ENCODE results near the gene RABAC1. TPM values are rescaled to one million over a fixed set of nuclear protein-coding genes. Genes with fewer than 3 reads are reported as not detected.

The RABAC1 gene
- total and polyA plus RNA-seq, 2 of the 13 experiments (the other 11 are each of a cell fraction or from before 2014, with no cell fraction given) = 37.4 to 74.0 TPM

DNA sequence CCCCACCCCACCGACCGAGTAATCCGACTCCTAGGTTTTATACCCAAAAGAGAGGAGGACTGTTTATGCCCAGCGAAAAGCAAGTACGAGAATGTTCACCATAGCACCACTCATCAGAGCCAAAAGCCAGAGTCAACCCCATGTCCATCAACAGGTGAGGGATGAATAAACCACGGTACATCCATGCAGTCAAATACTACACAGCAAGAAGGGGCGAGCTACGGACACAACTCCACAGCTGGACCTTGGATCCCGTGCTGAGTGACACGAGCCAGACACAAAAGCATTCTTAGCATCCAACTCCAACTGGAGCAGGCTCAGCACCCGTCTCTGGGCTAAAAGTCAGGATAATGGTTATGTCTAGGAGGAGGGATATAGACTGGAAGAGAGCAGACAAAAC is 12.2 kb upstream of the RABAC1 start:
- WGBS (ENCODE audit: low lambda C conversion rate) = 16% methylated on average over 11 of the region's 11 CpGs
- no peaks in the 10 kb centered on the region for H3K79me2 ChIP-seq (ENCODE audit: insufficient read depth, low read length)
- no TSS peak for BruUV-seq (replicated peaks)
- no peak for DNase-seq (ENCODE audit: low spot score)
- intact Hi-C loops (cut with micrococcal nuclease; ENCODE audit: unreplicated experiment) (no loop called here), in situ Hi-C loops (cut with HindIII; ENCODE audit: extremely low pct_ligation_motif_present, low pct_unique_long_range_greater_than_20kb) (no loop called here)
- H3K4me3 ChIP-seq (replicated peaks in 1 of 3; ENCODE audit: insufficient read depth in 1 of 3, low read depth in 2 of 3, low read length in 3 of 3) = no peak overlapping the region
- no peak overlapping the region for H3K27ac ChIP-seq (ENCODE audit: extremely low read length, insufficient read depth, low read length)
- H3K9me3 ChIP-seq (ENCODE audit: low read length) = no peaks in the 10 kb centered on the region
- H3K4me2 ChIP-seq (ENCODE audit: low read depth, low read length) = no peak overlapping the region
- no peak for FAIRE-seq
- ATAC-seq = no peak
- no peaks in the 10 kb centered on the region for H3K4me1 ChIP-seq (ENCODE audit: insufficient read depth, low read length)
- no peaks in the 10 kb centered on the region for H4K20me1 ChIP-seq (ENCODE audit: insufficient read depth, low read length)
- TF ChIP-seq ZNF619 (CRISPR knock-in tag; IDR thresholded peaks at IDR 0.05) (no peak), NFE2L1 (CRISPR knock-in tag; IDR thresholded peaks at IDR 0.05; ENCODE audit: borderline replicate concordance) (no peak), CEBPB (IDR thresholded peaks at IDR 0.05; ENCODE audit: borderline replicate concordance, low read depth, low read length) (no peak), NFATC3 (CRISPR knock-in tag; IDR thresholded peaks at IDR 0.05) (no peak)
- ChIA-PET CTCF (ENCODE audit: low intra/inter-chr PET ratio, low total read pairs) (no interaction called here), POLR2A (no interaction called here)
- H3K9ac ChIP-seq (ENCODE audit: insufficient read depth, low read depth, low read length) = no peak overlapping the region
- peaks cover 12 to 50% of the 10 kb centered on the region in 2 experiments; a peak in 4 of 5 replicates for H3K27me3 ChIP-seq (ENCODE audit: control insufficient read depth in 1 of 2, insufficient read depth in 2 of 2, low read length in 2 of 2)
- H3K36me3 ChIP-seq (replicated peaks in 1 of 2; ENCODE audit: control insufficient read depth in 1 of 2, insufficient read depth in 2 of 2, low read length in 2 of 2) = no peaks in the 10 kb centered on the region
- H2AFZ ChIP-seq (ENCODE audit: low read length) = no peak overlapping the region

DNA sequence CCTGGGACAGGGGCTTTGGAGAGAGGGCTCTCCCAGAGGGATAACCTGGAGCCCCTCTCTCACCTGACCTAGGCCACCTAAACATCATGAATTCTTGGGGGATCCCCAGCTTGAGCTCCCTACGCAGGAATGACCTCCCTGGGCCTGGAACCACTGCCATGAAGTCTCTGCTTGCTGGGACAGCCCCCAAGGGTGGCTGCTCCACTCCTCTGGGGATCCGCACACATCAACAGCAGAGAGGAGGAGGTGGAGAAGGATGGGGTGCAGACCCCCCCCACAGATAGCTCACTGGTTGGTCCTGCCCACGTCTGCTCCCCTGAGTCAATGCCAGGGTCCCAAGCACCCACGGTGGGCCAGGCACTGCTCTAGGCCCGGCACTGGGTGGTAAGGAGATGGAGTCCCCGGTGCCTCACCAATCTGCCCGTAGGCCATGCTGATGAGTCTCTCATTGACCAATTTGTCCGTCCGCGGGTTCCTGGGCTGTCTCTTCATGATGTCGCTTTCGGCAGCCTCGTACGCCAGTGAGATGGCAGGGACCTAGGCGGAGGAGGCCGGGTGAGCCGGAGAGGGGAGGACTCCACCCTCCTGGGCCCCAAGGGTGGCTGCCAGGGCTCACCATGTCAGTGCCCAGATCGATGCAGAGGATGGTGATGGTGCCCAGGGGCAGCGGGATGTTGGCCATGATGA is 10.8 kb upstream of the RABAC1 start:
- ChIA-PET POLR2A (no interaction called here), CTCF (ENCODE audit: low intra/inter-chr PET ratio, low total read pairs) (no interaction called here)
- 36% methylated on average over 7 of the region's 19 CpGs for WGBS (ENCODE audit: low lambda C conversion rate)
- no TSS peak for BruUV-seq (replicated peaks)
- Histone ChIP-seq H3K9ac (ENCODE audit: insufficient read depth, low read depth, low read length) (no peak overlapping the region), H2AFZ (ENCODE audit: low read length) (no peak overlapping the region), H3K79me2 (ENCODE audit: insufficient read depth, low read length) (no peaks in the 10 kb centered on the region), H3K4me3 (replicated peaks in 1 of 3; ENCODE audit: insufficient read depth in 1 of 3, low read depth in 2 of 3, low read length in 3 of 3) (no peak overlapping the region), H3K9me3 (ENCODE audit: low read length) (no peaks in the 10 kb centered on the region), H3K27me3 (ENCODE audit: control insufficient read depth in 1 of 2, insufficient read depth in 2 of 2, low read length in 2 of 2) (peaks cover 12 to 55% of the 10 kb centered on the region in 2 experiments; a peak in 4 of 5 replicates), H3K4me2 (ENCODE audit: low read depth, low read length) (no peak overlapping the region), H4K20me1 (ENCODE audit: insufficient read depth, low read length) (no peaks in the 10 kb centered on the region), H3K36me3 (replicated peaks in 1 of 2; ENCODE audit: control insufficient read depth in 1 of 2, insufficient read depth in 2 of 2, low read length in 2 of 2) (no peaks in the 10 kb centered on the region), H3K4me1 (ENCODE audit: insufficient read depth, low read length) (no peaks in the 10 kb centered on the region), H3K27ac (ENCODE audit: extremely low read length, insufficient read depth, low read length) (no peak overlapping the region)
- intact Hi-C loops (cut with micrococcal nuclease; ENCODE audit: unreplicated experiment) (no loop called here), in situ Hi-C loops (cut with HindIII; ENCODE audit: extremely low pct_ligation_motif_present, low pct_unique_long_range_greater_than_20kb) (no loop called here)
- no peak for ATAC-seq
- DNase-seq (ENCODE audit: low spot score) = no peak
- no peak for FAIRE-seq
- TF ChIP-seq, protein P1, sequence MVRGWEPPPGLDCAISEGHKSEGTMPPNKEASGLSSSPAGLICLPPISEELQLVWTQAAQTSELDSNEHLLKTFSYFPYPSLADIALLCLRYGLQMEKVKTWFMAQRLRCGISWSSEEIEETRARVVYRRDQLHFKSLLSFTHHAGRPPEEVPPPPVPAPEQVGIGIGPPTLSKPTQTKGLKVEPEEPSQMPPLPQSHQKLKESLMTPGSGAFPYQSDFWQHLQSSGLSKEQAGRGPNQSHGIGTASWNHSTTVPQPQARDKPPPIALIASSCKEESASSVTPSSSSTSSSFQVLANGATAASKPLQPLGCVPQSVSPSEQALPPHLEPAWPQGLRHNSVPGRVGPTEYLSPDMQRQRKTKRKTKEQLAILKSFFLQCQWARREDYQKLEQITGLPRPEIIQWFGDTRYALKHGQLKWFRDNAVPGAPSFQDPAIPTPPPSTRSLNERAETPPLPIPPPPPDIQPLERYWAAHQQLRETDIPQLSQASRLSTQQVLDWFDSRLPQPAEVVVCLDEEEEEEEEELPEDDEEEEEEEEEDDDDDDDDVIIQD (CRISPR knock-in tag; IDR thresholded peaks at IDR 0.05; ENCODE audit: low read depth) = no peak
- TF ChIP-seq ZNF841 (CRISPR knock-in tag; IDR thresholded peaks at IDR 0.05; ENCODE audit: borderline replicate concordance) (no peak), JARID2 (CRISPR knock-in tag; IDR thresholded peaks at IDR 0.05; ENCODE audit: insufficient replicate concordance) (no peak), ZNF619 (CRISPR knock-in tag; IDR thresholded peaks at IDR 0.05) (no peak), SIN3B (IDR thresholded peaks at IDR 0.05; ENCODE audit: low read length) (no peak), DNMT1 (CRISPR knock-in tag; IDR thresholded peaks at IDR 0.05) (no peak), SCMH1 (CRISPR knock-in tag; IDR thresholded peaks at IDR 0.05; ENCODE audit: borderline replicate concordance) (no peak), FOSL2 (CRISPR knock-in tag; IDR thresholded peaks at IDR 0.05) (no peak), ETV5 (CRISPR knock-in tag; IDR thresholded peaks at IDR 0.05; ENCODE audit: borderline replicate concordance) (no peak)
- TF ChIP-seq, protein P2, sequence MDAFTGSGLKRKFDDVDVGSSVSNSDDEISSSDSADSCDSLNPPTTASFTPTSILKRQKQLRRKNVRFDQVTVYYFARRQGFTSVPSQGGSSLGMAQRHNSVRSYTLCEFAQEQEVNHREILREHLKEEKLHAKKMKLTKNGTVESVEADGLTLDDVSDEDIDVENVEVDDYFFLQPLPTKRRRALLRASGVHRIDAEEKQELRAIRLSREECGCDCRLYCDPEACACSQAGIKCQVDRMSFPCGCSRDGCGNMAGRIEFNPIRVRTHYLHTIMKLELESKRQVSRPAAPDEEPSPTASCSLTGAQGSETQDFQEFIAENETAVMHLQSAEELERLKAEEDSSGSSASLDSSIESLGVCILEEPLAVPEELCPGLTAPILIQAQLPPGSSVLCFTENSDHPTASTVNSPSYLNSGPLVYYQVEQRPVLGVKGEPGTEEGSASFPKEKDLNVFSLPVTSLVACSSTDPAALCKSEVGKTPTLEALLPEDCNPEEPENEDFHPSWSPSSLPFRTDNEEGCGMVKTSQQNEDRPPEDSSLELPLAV (CRISPR knock-in tag; conservative IDR thresholded peaks at IDR 0.05; ENCODE audit: low read depth) = no peak

Data from HepG2 (cell line).